GM21717 (cell line): Measurements from ENCODE around the gene AGAP1.
"Not testable (repeated sequence)": the region's sequence is repeated elsewhere in the genome, so short reads cannot be mapped to it uniquely, and the experiment has no call there.

Source experiments
- ATAC-seq: cut with Tn5 transposase; IDR thresholded peaks from one replicate; pipeline ENCODE4 v1.9.1; 2021; ENCODE audit warnings: mild to moderate bottlenecking, moderate library complexity; ENCODE audit not compliant: unreplicated experiment

AGAP1 gene

GRCh38 chr2:236073246-236073645, 579.4 kb downstream of the AGAP1 start:
- no peak for ATAC-seq

- ATAC-seq, result no peak
These were observed 580.2 kb downstream of the AGAP1 start for GRCh38 chr2:236073867-236074655.

- no peak for ATAC-seq
These were observed 582.0 kb downstream of the AGAP1 start for GRCh38 chr2:236075802-236076201.

GRCh38 chr2:236078297-236079255, 584.7 kb downstream of the AGAP1 start:
- ATAC-seq, result no peak

- ATAC-seq, result no peak
These were observed 586.6 kb downstream of the AGAP1 start for GRCh38 chr2:236080412-236080811.

GRCh38 chr2:236081171-236081570, 587.3 kb downstream of the AGAP1 start:
- ATAC-seq, result no peak

GRCh38 chr2:236082061-236082460, 588.2 kb downstream of the AGAP1 start:
- no peak for ATAC-seq

GRCh38 chr2:236083934-236084333, 590.1 kb downstream of the AGAP1 start:
- ATAC-seq, result no peak

- no peak for ATAC-seq
These were observed 591.4 kb downstream of the AGAP1 start for GRCh38 chr2:236085211-236085610.

GRCh38 chr2:236085647-236086046, 591.8 kb downstream of the AGAP1 start:
- ATAC-seq, result no peak

- no peak for ATAC-seq
These were observed 592.6 kb downstream of the AGAP1 start for GRCh38 chr2:236086403-236086970.

GRCh38 chr2:236086971-236087465, 593.2 kb downstream of the AGAP1 start:
- no peak for ATAC-seq

GRCh38 chr2:236088368-236089057, 594.7 kb downstream of the AGAP1 start:
- ATAC-seq, result no peak

- no peak for ATAC-seq
These were observed 595.6 kb downstream of the AGAP1 start for GRCh38 chr2:236089271-236090026.

GRCh38 chr2:236090027-236090382, 596.2 kb downstream of the AGAP1 start:
- no peak for ATAC-seq

- not testable (repeated sequence) for ATAC-seq
These were observed 597.0 kb downstream of the AGAP1 start for GRCh38 chr2:236090826-236091225.

- ATAC-seq, result no peak
These were observed 598.9 kb downstream of the AGAP1 start for GRCh38 chr2:236092714-236093113.

- ATAC-seq, result no peak
These were observed 599.3 kb downstream of the AGAP1 start for GRCh38 chr2:236093134-236093533.

GRCh38 chr2:236095504-236095903, 601.7 kb downstream of the AGAP1 start:
- no peak for ATAC-seq

GRCh38 chr2:236101311-236101950, 607.6 kb downstream of the AGAP1 start:
- no peak for ATAC-seq
